T-helper 1 cell treated with Interleukin-12 subunit alpha and Interleukin-12 subunit beta and Interleukin-4 antibody, amounts not matched to agents 30 ng/mL and 1 ng/mL, for 36 hours (primary cell): ENCODE results near the gene TADA2B. TPM values are rescaled to one million over a fixed set of nuclear protein-coding genes. Genes with fewer than 3 reads are reported as not detected.
"Not testable (repeated sequence)": the region's sequence is repeated elsewhere in the genome, so short reads cannot be mapped to it uniquely, and the experiment has no call there.

ENCODE experiments used
- intact Hi-C: fragments of 100-400 bp; cut with micrococcal nuclease; formaldehyde crosslinking; loops from one replicate; pipeline ENCODE4 v1.15.1; 2024
- total RNA-seq: library from RNA; stranded (reverse); gene quantifications from 2 replicates; pipeline ENCODE4 v1.2.3, GENCODE V29; 2022

Gene TADA2B
- total RNA-seq, 1 donor from 2014 or later, result 34.2 TPM

- intact Hi-C loops, result no loop called here
Observed at GRCh38 chr4:7075962-7076695, 33.0 kb downstream of the TADA2B start.

- intact Hi-C loops, result no loop called here
Observed at GRCh38 chr4:7076696-7077082, 33.5 kb downstream of the TADA2B start.

- intact Hi-C loops, result no loop called here
Observed at GRCh38 chr4:7077371-7077770, 34.2 kb downstream of the TADA2B start.

- intact Hi-C loops, result no loop called here
Observed at GRCh38 chr4:7078025-7078424, 34.9 kb downstream of the TADA2B start.

GRCh38 chr4:7079483-7079882 is 36.3 kb downstream of the TADA2B start:
- intact Hi-C loops, result not testable (repeated sequence)

GRCh38 chr4:7079909-7080308 is 36.7 kb downstream of the TADA2B start:
- intact Hi-C loops, result not testable (repeated sequence)

- intact Hi-C loops, result no loop called here
Observed at GRCh38 chr4:7083597-7084563, 40.7 kb downstream of the TADA2B start.

- intact Hi-C loops, result not testable (repeated sequence)
Observed at GRCh38 chr4:7084564-7084961, 41.4 kb downstream of the TADA2B start.

- intact Hi-C loops, result no loop called here
Observed at GRCh38 chr4:7086384-7086783, 43.2 kb downstream of the TADA2B start.

GRCh38 chr4:7087036-7087435 is 43.9 kb downstream of the TADA2B start:
- intact Hi-C loops, result no loop called here

GRCh38 chr4:7089213-7089986 is 46.2 kb downstream of the TADA2B start:
- intact Hi-C loops, result no loop called here

- intact Hi-C loops, result no loop called here
Observed at GRCh38 chr4:7092026-7092425, 48.9 kb downstream of the TADA2B start.

GRCh38 chr4:7094916-7095315 is 51.7 kb downstream of the TADA2B start:
- intact Hi-C loops, result no loop called here

- intact Hi-C loops, result no loop called here
Observed at GRCh38 chr4:7095611-7096155, 52.5 kb downstream of the TADA2B start.

GRCh38 chr4:7096236-7096635 is 53.1 kb downstream of the TADA2B start:
- intact Hi-C loops, result no loop called here

GRCh38 chr4:7101692-7102515 is 58.7 kb downstream of the TADA2B start:
- intact Hi-C loops, result loop anchor here (2.0 to 5.0 kb wide), 4 partner anchors 80 to 1340 kb away; partner anchors contain the start of genes ACOX3, AFAP1 and TRMT44

GRCh38 chr4:7102516-7102909 is 59.3 kb downstream of the TADA2B start:
- intact Hi-C loops, result loop anchor here (2.0 to 5.0 kb wide), 4 partner anchors 80 to 1340 kb away; partner anchors contain the start of genes ACOX3, AFAP1 and TRMT44

GRCh38 chr4:7103031-7103606 is 59.9 kb downstream of the TADA2B start:
- intact Hi-C loops, result loop anchor here (1.0 to 5.0 kb wide), 11 partner anchors 35 to 1339 kb away; partner anchors contain the start of genes ACOX3, AFAP1, GRPEL1 and MAN2B2

GRCh38 chr4:7103607-7104365 is 60.6 kb downstream of the TADA2B start:
- intact Hi-C loops, result loop anchor here (1.0 to 5.0 kb wide), 11 partner anchors 35 to 1339 kb away; partner anchors contain the start of genes ACOX3, AFAP1, GRPEL1 and MAN2B2
